HepG2 (cell line): Measurements from ENCODE around the gene DENND10. TPM values are rescaled to one million over a fixed set of nuclear protein-coding genes. Genes with fewer than 3 reads are reported as not detected.

ENCODE experiments used
- ARID5B ChIP-seq: IDR thresholded peaks from 2 replicates; pipeline ENCODE4 v1.4.0; 2020; ENCODE audit warnings: mild to moderate bottlenecking, missing genetic modification reagents
- ATF4 ChIP-seq, 2 experiments: fragments of 450-650 bp in 1 of 2; sonication (generic) in 1 of 2; formaldehyde crosslinking; IDR thresholded peaks; 2 replicates each; pipeline versions ENCODE4 v1.5.0 to v1.8.0; 2020 to 2022; ENCODE audit warnings: mild to moderate bottlenecking in 1 of 2, missing genetic modification reagents in 1 of 2
- CC2D1A ChIP-seq: sonication (generic); formaldehyde crosslinking; IDR thresholded peaks from 2 replicates; pipeline ENCODE4 v1.8.1; 2023; ENCODE audit warnings: mild to moderate bottlenecking, missing genetic modification reagents
- CREB1 ChIP-seq, 2 experiments: fragments of 450-650 bp in 1 of 2; IDR thresholded peaks; 2 replicates each; pipeline ENCODE4 v1.6.1; 2016 to 2017; ENCODE audit warnings: control low read depth in 1 of 2, mild to moderate bottlenecking in 1 of 2, missing compliant biosample characterization in 1 of 2, missing genetic modification characterization in 1 of 2
- ELF3 ChIP-seq: IDR thresholded peaks from 2 replicates; pipeline ENCODE4 v1.6.1; 2016; ENCODE audit warnings: missing genetic modification reagents, missing compliant biosample characterization
- EP300 ChIP-seq, 3 experiments: sonication (generic) in 1 of 3; formaldehyde crosslinking in 1 of 3; IDR thresholded peaks; 2 replicates each; pipeline versions ENCODE4 v1.5.1 to v1.6.1; 2011 to 2020; ENCODE audit warnings: low read depth in 2 of 3, low read length in 2 of 3, borderline replicate concordance in 1 of 3, improper control_type of control experiment in 1 of 3, mild to moderate bottlenecking in 1 of 3, missing genetic modification reagents in 1 of 3, moderate library complexity in 1 of 3
- ETS1 ChIP-seq: sonication (generic); formaldehyde crosslinking; IDR thresholded peaks from 2 replicates; pipeline ENCODE4 v1.4.0; 2020; ENCODE audit warnings: missing genetic modification reagents
- ETV6 ChIP-seq: sonication (generic); formaldehyde crosslinking; conservative IDR thresholded peaks from 2 replicates; pipeline ENCODE4 v1.4.0; 2020; ENCODE audit warnings: missing genetic modification reagents
- GATAD1 ChIP-seq: IDR thresholded peaks from 2 replicates; pipeline ENCODE4 v1.6.1; 2016; ENCODE audit warnings: missing genetic modification reagents, missing compliant biosample characterization
- HNRNPL ChIP-seq: fragments of 200-400 bp; formaldehyde crosslinking; IDR thresholded peaks from 2 replicates; pipeline ENCODE4 v1.6.1; 2017; ENCODE audit warnings: mild to moderate bottlenecking, low read depth, low read length
- IKZF5 ChIP-seq: IDR thresholded peaks from 2 replicates; pipeline ENCODE4 v1.6.1; 2018; ENCODE audit warnings: missing genetic modification reagents, mild to moderate bottlenecking, missing compliant biosample characterization
- KDM4B ChIP-seq: sonication (generic); formaldehyde crosslinking; IDR thresholded peaks from 2 replicates; pipeline ENCODE4 v1.4.0; 2020; ENCODE audit warnings: missing genetic modification reagents
- KLF13 ChIP-seq: sonication (generic); formaldehyde crosslinking; IDR thresholded peaks from 2 replicates; pipeline ENCODE4 v1.4.0; 2020; ENCODE audit warnings: mild to moderate bottlenecking, missing genetic modification reagents
- PLRG1 ChIP-seq: fragments of 450-650 bp; conservative IDR thresholded peaks from 2 replicates; pipeline ENCODE4 v1.6.1; 2016
- POLR2G ChIP-seq: fragments of 200-400 bp; formaldehyde crosslinking; IDR thresholded peaks from 2 replicates; pipeline ENCODE4 v1.6.1; 2018; ENCODE audit warnings: mild to moderate bottlenecking, low read depth, low read length, moderate library complexity
- REL ChIP-seq: sonication (generic); formaldehyde crosslinking; conservative IDR thresholded peaks from 2 replicates; pipeline ENCODE4 v1.8.0; 2022; ENCODE audit warnings: mild to moderate bottlenecking, missing genetic modification reagents, moderate library complexity
- SIX4 ChIP-seq: sonication (generic); formaldehyde crosslinking; IDR thresholded peaks from 2 replicates; pipeline ENCODE4 v1.4.0; 2020; ENCODE audit warnings: missing genetic modification reagents
- SMC3 ChIP-seq: IDR thresholded peaks from 2 replicates; pipeline ENCODE4 v1.6.1; 2011; ENCODE audit warnings: low read length, improper control_type of control experiment
- SNAI1 ChIP-seq: sonication (generic); formaldehyde crosslinking; IDR thresholded peaks from 2 replicates; pipeline ENCODE4 v1.5.0; 2020; ENCODE audit warnings: mild to moderate bottlenecking, missing genetic modification reagents, borderline replicate concordance
- ZNF451 ChIP-seq: sonication (generic); formaldehyde crosslinking; IDR thresholded peaks from 2 replicates; pipeline ENCODE4 v1.5.0; 2020; ENCODE audit warnings: mild to moderate bottlenecking, missing genetic modification reagents
- ZNF549 ChIP-seq: sonication (generic); formaldehyde crosslinking; IDR thresholded peaks from 2 replicates; pipeline ENCODE4 v1.5.0; 2020; ENCODE audit warnings: missing genetic modification reagents
- ZNF629 ChIP-seq: sonication (generic); formaldehyde crosslinking; conservative IDR thresholded peaks from 2 replicates; pipeline ENCODE4 v1.5.0; 2020; ENCODE audit warnings: missing genetic modification reagents
- ZNF737 ChIP-seq: sonication (generic); formaldehyde crosslinking; IDR thresholded peaks from 2 replicates; pipeline ENCODE4 v1.5.0; 2020; ENCODE audit warnings: missing genetic modification reagents, mild to moderate bottlenecking, borderline replicate concordance
- polyA plus RNA-seq, 8 experiments: library from polyadenylated mRNA; depleted of rRNA in 3 of 8; stranded (reverse) in 7 of 8; unstranded in 1 of 8; fragments of >200 nt; fragmentation: Illumina TruSeq in 4 of 8; extraction: Trizol in 4 of 8; gene quantifications; 2 replicates each; pipeline versions ENCODE4 v1.2.1 to v1.2.3, GENCODE V29; 2011 to 2016; ENCODE audit warnings: low read depth in 4 of 8, missing spikeins in 1 of 8, mixed read lengths in 1 of 8; ENCODE audit not compliant: insufficient read depth in 1 of 8
- total RNA-seq, 5 experiments: library from RNA; depleted of rRNA; stranded (reverse); fragments of >200 nt; fragmentation: Illumina TruSeq; extraction: Trizol; gene quantifications; 2 replicates each; pipeline ENCODE4 v1.2.3, GENCODE V29; 2016; ENCODE audit warnings: low read depth in 1 of 5

The DENND10 gene
- total and polyA plus RNA-seq, 2 of the 13 experiments (the other 11 are each of a cell fraction or from before 2014, with no cell fraction given), result 43.7 to 78.8 TPM

- TF ChIP-seq ETS1 (no peak), GATAD1 (CRISPR knock-in tag) (peak; percentile 84), REL (CRISPR knock-in tag) (peak; percentile 87), IKZF5 (CRISPR knock-in tag) (no peak), PLRG1 (no peak), KLF13 (CRISPR knock-in tag) (peak; percentile 81; the same call in 1 of the 2 replicates), ETV6 (CRISPR knock-in tag) (0 out of 2 replicates have a peak, but pooled peaks have one; percentile 16), ZNF629 (CRISPR knock-in tag) (no peak), POLR2G (peak; percentile 91), KDM4B (CRISPR knock-in tag) (peak; percentile 22; the same call in 1 of the 2 replicates), SNAI1 (CRISPR knock-in tag) (no peak), HNRNPL (no peak), ZNF737 (CRISPR knock-in tag) (no peak), SIX4 (CRISPR knock-in tag) (no peak), SMC3 (no peak), ZNF451 (CRISPR knock-in tag) (no peak), CREB1 (IDR thresholded peaks at IDR 0.05) (no peak), CREB1 (CRISPR knock-in tag; IDR thresholded peaks at IDR 0.05) (no peak), ZNF549 (CRISPR knock-in tag) (no peak), CC2D1A (CRISPR knock-in tag) (no peak), ARID5B (CRISPR knock-in tag) (no peak; the same call in 1 of the 2 replicates), ATF4 (CRISPR knock-in tag; IDR thresholded peaks at IDR 0.05) (peak in 1 of 2 experiments; percentile 63; a peak in 1 of 4 replicates), ELF3 (CRISPR knock-in tag) (no peak; the same call in 1 of the 2 replicates), EP300 (IDR thresholded peaks at IDR 0.05; ENCODE audit: low read depth in 2 of 2, low read length in 2 of 2) (no peak), EP300 (CRISPR knock-in tag; IDR thresholded peaks at IDR 0.05; ENCODE audit: borderline replicate concordance) (no peak)
Measured at GRCh38 chr10:119178372-119179119, 74.6 kb downstream of the DENND10 start, which contains the start of gene PRDX3 (continued).
